Stimulated activated CD8-positive, alpha-beta memory T cell treated with anti-CD3 and anti-CD28 coated beads, Interleukin-12 subunit alpha, Interleukin-12 subunit beta, amount 100 ng/mL, for 1 hour (primary cell): ENCODE measurements around the gene PCDHA3.
"Not testable (repeated sequence)": the region's sequence is repeated elsewhere in the genome, so short reads cannot be mapped to it uniquely, and the experiment has no call there.

ENCODE experiments used
- DNase-seq: peaks from one replicate; pipeline ENCODE4 v3.0.0-alpha.2; 2020; ENCODE audit warnings: low read depth

Gene PCDHA3

DNA sequence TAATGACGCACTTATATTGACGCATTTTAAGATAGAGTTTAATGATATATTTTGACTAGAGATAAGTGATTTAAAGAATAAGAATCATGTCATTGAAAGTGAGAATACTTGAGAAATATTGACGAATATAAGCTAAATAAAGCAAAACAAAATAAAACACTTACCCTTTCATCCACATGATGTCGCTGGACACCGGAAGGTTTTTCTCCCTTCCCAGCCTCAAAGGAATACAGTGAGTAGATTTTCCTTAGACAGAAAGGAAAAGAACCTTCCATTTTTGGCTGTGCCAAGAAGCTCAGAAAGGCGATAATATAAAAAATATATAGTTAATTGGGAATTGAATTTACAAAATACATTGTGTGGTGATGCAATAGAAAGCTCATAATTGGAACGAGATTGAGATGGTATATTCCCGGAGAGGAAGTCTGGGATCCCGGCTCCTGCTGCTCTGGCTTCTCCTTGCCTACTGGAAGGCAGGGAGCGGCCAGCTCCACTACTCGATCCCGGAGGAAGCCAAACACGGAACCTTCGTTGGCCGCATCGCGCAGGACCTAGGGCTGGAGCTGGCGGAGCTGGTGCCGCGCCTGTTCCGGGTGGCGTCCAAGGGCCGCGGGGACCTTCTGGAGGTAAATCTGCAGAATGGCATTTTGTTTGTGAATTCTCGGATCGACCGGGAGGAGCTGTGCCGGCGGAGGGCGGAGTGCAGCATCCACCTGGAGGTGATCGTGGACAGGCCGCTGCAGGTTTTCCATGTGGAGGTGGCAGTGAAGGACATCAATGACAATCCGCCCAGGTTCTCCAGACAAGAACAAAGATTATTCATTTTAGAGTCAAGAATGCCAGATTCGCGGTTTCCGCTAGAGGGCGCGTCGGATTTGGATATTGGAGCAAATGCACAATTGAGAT is 20.8 kb downstream of the PCDHA3 start, which contains the start of gene PCDHA5:
Gene PCDHA5 (plus strand): TSS at position 239 of the 906 bp plus-strand sequence.
- no peak for DNase-seq

DNA sequence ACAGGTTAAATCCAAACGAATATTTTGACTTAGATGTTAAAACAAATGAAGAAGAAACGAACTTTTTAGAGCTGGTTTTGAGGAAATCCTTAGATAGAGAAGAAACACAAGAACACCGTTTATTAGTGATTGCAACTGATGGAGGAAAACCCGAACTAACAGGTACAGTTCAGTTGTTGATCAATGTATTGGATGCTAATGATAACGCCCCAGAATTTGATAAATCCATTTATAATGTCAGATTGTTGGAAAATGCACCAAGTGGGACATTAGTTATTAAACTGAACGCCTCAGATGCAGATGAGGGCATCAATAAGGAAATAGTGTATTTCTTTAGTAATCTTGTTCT is 21.4 kb downstream of the PCDHA3 start:
- no peak for DNase-seq

DNA sequence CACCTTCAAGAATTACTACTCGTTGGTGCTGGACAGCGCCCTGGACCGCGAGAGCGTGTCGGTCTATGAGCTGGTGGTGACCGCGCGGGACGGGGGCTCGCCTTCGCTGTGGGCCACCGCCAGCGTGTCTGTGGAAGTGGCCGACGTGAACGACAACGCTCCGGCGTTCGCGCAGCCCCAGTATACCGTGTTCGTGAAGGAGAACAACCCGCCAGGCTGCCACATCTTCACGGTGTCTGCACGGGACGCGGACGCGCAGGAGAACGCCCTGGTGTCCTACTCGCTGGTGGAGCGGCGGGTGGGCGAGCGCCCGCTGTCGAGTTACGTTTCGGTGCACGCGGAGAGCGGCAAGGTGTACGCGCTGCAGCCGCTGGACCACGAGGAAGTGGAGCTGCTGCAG is 22.1 kb downstream of the PCDHA3 start:
- not testable (repeated sequence) for DNase-seq

DNA sequence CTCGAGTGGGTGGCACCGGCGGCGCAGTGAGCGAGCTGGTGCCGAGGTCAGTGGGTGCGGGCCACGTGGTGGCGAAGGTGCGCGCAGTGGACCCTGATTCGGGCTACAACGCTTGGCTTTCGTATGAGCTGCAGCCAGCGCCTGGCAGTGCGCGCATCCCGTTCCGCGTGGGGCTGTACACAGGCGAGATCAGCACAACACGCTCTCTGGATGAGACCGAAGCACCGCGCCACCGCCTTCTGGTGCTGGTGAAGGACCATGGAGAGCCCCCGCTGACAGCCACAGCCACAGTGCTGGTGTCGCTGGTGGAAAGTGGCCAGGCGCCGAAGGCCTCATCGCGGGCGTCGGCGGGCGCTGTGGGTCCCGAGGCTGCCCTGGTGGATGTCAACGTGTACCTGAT is 22.6 kb downstream of the PCDHA3 start:
- DNase-seq, result no peak

DNA sequence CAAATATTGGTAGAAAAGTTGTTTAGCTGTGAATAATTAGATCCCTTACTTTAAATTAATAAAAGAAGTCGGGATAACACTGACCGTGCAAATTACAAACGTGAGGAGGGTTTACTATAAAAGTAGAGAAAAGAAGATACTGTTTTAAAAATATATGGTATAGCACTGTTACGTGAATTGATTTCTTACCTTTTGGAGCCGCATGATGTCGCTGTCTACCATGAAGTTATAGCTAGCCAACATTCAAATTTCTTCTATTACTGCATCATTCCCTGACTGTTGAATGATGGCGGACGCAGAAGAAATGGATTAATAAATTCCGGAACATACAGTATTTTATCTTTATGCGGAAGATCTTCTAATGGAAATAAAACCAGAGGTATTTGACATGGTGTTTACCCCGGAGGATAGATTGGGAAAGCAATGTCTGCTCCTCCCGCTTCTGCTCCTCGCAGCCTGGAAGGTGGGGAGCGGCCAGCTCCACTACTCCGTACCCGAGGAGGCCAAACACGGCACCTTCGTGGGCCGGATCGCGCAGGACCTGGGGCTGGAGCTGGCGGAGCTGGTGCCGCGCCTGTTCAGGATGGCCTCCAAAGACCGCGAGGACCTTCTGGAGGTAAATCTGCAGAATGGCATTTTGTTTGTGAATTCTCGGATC is 27.0 kb downstream of the PCDHA3 start, which contains the start of gene PCDHA6:
Gene PCDHA6 (plus strand): TSS at position 257 of the 658 bp plus-strand sequence. CDS start 132 bp downstream, at position 389.
- DNase-seq, result no peak

DNA sequence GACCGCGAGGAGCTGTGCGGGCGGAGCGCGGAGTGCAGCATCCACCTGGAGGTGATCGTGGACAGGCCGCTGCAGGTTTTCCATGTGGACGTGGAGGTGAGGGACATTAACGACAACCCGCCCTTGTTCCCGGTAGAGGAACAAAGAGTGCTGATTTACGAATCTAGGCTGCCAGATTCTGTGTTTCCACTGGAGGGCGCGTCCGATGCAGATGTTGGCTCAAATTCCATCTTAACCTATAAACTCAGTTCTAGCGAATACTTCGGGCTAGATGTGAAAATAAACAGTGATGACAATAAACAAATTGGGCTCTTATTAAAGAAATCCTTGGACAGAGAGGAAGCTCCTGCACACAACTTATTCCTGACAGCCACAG is 27.5 kb downstream of the PCDHA3 start:
- no peak for DNase-seq

DNA sequence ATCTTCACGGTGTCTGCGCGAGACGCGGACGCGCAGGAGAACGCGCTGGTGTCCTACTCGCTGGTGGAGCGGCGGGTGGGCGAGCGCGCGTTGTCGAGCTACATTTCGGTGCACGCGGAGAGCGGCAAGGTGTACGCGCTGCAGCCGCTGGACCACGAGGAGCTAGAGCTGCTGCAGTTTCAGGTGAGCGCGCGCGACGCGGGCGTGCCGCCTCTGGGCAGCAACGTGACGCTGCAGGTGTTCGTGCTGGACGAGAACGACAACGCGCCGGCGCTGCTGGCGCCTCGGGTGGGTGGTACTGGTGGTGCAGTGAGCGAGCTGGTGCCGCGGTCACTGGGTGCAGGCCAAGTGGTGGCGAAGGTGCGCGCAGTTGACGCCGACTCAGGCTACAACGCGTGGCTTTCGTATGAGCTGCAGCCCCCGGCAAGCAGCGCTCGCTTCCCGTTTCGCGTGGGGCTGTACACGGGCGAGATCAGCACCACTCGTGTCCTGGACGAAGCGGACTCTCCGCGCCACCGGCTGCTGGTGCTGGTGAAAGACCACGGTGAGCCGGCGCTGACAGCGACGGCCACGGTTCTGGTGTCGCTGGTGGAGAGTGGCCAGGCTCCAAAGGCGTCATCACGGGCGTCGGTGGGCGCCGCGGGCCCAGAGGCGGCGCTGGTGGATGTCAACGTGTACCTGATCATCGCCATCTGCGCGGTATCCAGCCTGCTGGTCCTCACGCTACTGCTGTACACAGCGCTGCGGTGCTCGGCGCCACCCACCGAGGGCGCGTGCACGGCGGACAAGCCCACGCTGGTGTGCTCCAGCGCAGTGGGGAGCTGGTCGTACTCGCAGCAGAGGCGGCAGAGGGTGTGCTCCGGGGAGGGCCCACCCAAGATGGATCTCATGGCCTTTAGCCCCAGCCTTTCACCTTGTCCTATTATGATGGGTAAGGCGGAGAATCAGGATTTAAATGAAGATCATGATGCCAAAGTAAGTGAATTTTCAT is 28.9 kb downstream of the PCDHA3 start:
- not testable (repeated sequence) for DNase-seq

DNA sequence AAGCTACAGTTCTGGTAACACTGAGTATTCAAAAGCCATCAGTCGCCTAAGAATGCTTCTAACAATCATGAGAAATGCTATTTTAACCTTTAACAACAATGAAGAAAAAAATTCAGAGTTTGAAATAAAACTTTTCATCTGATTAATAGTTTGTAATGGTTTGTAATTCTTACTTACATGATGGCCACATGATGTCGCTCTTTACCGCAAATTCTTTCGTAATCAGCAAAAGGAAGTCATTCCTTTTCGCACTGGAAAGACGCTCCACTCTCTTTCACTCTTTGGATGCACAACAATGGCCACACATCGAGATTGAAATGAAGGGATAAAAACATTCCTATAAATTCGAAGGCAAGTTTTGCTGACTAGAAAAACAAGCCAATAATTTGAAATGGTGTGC is 33.1 kb downstream of the PCDHA3 start, which contains the start of gene PCDHA7:
Gene PCDHA7 (plus strand): TSS at position 277 of the 400 bp plus-strand sequence. CDS start 115 bp downstream, at position 392.
- DNase-seq, result no peak

DNA sequence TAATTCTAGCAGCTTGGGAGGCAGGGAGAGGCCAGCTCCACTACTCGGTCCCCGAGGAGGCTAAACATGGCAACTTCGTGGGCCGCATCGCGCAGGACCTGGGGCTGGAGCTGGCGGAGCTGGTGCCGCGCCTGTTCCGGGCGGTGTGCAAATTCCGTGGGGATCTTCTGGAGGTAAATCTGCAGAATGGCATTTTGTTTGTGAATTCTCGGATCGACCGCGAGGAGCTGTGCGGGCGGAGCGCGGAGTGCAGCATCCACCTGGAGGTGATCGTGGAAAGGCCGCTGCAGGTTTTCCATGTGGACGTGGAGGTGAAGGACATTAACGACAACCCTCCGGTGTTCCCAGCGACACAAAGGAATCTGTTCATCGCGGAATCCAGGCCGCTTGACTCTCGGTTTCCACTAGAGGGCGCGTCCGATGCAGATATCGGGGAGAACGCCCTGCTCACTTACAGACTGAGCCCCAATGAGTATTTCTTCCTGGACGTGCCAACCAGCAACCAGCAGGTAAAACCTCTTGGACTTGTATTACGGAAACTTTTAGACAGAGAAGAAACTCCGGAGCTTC is 33.7 kb downstream of the PCDHA3 start:
- not testable (repeated sequence) for DNase-seq

DNA sequence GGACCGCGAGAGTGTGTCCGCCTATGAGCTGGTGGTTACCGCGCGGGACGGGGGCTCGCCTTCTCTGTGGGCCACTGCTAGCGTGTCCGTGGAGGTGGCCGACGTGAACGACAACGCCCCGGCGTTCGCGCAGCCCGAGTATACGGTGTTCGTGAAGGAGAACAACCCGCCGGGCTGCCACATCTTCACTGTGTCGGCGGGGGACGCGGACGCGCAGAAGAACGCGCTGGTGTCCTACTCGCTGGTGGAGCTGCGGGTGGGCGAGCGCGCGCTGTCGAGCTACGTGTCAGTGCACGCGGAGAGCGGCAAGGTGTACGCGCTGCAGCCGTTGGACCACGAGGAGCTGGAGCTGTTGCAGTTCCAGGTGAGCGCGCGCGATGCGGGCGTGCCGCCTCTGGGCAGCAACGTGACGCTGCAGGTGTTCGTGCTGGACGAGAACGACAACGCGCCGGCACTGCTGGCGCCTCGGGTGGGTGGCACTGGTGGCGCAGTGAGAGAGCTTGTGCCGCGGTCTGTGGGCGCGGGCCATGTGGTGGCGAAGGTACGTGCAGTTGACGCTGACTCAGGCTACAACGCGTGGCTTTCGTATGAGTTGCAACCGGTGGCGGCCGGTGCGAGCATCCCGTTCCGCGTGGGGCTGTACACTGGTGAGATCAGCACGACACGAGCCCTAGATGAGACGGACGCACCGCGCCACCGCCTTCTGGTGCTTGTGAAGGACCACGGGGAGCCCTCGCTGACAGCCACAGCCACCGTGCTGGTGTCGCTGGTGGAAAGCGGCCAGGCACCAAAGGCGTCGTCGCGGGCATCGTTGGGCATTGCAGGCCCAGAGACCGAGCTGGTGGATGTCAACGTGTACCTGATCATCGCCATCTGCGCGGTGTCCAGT is 35.0 kb downstream of the PCDHA3 start:
- no peak for DNase-seq

DNA sequence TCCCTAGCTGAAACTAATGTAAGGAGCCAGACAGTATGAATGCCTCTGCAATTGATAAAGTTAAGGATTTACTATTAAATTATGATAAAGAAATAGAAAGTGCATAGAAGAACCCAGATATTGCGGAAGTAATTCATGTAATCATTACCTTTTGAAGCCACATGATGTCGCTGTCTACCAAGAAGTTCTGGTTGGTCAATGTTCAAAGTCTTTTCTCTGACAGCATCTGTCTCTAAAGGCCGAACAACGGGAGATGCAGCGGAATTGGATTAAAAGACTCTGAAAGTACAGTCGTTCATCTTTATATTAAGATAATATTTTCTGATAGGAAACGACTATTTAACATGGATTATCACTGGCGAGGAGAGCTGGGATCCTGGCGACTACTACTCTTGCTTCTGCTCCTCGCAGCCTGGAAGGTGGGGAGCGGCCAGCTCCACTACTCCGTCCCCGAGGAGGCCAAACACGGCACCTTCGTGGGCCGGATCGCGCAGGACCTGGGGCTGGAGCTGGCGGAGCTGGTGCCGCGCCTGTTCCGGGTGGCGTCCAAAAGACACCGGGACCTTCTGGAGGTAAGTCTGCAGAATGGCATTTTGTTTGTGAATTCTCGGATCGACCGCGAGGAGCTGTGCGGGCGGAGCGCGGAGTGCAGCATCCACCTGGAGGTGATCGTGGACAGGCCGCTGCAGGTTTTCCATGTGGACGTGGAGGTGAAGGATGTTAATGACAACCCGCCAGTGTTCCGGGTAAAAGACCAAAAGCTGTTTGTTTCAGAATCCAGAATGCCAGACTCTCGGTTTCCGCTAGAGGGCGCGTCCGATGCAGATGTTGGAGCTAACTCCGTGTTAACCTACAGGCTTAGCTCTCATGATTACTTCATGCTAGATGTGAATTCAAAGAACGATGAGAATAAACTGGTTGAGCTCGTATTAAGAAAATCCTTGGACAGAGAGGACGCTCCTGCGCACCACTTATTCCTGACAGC is 40.4 kb downstream of the PCDHA3 start, which contains the start of gene PCDHA8:
Gene PCDHA8 (plus strand): TSS at position 210 of the 985 bp plus-strand sequence. CDS start 135 bp downstream, at position 345.
- DNase-seq, result no peak

DNA sequence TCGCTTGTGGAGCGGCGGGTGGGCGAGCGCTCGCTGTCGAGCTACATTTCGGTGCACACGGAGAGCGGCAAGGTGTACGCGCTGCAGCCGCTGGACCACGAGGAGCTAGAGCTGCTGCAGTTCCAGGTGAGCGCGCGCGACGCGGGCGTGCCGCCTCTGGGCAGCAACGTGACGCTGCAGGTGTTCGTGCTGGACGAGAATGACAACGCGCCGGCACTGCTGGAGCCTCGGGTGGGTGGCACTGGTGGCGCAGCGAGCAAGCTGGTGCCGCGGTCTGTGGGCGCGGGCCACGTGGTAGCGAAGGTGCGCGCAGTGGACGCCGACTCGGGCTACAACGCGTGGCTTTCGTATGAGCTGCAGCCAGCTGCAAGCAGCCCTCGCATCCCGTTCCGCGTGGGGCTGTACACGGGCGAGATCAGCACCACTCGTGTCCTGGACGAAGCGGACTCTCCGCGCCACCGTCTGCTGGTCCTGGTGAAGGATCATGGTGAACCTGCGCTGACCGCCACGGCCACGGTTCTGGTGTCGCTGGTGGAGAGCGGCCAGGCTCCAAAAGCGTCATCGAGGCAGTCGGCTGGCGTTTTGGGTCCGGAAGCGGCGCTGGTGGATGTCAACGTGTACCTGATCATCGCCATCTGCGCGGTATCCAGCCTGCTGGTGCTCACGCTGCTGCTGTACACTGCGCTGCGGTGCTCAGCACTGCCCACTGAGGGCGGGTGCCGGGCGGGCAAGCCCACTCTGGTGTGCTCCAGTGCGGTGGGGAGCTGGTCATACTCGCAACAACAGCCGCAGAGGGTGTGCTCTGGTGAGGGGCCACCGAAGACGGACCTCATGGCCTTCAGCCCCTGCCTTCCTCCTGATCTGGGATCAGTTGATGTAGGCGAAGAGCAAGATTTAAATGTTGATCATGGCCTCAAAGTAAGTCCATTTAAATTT is 42.2 kb downstream of the PCDHA3 start:
- no peak for DNase-seq

DNA sequence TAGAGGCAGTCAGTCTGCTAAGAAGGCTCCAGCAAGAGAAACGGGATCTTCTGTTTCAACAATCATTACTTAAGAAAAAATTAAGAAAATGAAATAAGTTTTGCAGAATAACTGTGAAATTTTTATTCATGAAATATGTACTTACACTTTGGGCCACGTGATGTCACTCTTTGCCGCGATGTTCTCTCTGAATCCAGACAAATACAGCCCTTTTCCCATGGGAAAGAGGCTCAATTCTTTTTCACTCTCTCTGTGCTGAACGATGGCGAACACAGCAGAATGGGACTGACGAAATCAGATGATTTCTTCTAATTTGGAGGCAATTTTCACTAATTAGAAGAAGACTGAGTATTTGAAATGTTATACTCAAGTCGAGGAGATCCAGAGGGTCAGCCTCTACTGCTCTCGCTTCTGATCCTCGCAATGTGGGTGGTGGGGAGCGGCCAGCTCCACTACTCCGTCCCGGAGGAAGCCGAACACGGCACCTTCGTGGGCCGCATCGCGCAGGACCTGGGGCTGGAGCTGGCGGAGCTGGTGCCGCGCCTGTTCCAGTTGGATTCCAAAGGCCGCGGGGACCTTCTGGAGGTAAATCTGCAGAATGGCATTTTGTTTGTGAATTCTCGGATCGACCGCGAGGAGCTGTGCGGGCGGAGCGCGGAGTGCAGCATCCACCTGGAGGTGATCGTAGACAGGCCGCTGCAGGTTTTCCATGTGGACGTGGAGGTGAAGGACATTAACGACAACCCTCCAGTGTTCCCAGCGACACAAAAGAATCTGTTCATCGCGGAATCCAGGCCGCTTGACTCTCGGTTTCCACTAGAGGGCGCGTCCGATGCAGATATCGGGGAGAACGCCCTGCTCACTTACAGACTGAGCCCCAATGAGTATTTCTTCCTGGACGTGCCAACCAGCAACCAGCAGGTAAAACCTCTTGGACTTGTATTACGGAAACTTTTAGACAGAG is 47.6 kb downstream of the PCDHA3 start, which contains the start of gene PCDHA9:
Gene PCDHA9 (plus strand): TSS at position 244 of the 964 bp plus-strand sequence. CDS start 114 bp downstream, at position 358.
- not testable (repeated sequence) for DNase-seq

DNA sequence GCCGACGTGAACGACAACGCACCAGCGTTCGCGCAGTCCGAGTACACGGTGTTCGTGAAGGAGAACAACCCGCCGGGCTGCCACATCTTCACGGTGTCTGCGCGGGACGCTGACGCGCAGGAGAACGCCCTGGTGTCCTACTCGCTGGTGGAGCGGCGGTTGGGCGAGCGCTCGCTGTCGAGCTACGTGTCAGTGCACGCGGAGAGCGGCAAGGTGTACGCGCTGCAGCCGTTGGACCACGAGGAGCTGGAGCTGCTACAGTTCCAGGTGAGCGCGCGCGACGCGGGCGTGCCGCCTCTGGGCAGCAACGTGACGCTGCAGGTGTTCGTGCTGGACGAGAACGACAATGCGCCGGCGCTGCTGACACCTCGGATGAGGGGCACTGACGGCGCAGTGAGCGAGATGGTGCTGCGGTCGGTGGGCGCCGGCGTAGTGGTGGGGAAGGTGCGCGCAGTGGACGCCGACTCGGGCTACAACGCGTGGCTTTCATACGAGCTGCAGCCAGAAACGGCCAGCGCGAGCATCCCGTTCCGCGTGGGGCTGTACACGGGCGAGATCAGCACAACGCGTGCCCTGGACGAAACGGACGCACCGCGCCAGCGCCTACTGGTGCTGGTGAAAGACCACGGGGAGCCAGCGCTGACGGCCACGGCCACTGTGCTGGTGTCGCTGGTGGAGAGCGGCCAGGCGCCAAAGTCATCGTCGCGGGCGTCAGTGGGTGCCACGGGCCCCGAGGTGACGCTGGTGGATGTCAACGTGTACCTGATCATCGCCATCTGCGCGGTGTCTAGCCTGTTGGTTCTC is 49.2 kb downstream of the PCDHA3 start:
- not testable (repeated sequence) for DNase-seq
